Activated CD8-positive, alpha-beta memory T cell treated with anti-CD3 and anti-CD28 coated beads, Interleukin-2, amount 50 U/mL, for 24 hours (primary cell): ENCODE measurements around the gene MYO1B.

Experiments used
- DNase-seq: peaks from one replicate; pipeline ENCODE4 v3.0.0-alpha.2; 2020; ENCODE audit errors: extremely low read depth

The MYO1B gene

DNA sequence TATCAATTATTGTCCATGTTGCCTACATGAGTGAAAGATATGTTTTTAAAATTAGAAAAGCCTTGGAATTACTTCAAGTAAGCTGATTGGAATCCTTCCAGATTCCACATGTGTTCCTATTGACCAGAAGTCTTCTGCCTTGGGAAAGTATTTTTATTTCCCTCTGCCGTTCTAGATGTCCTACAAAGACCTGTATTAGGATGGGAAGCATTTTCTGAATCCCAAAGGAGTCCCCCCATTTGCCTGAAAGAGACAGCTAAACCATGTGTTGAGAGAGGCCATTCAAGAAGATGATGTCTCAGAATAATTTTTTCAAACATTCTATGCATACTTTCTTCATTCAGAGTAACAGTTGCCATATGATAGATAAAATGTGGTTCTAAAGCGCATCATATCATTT is 19.0 kb upstream of the MYO1B start:
- DNase-seq, result no peak

DNA sequence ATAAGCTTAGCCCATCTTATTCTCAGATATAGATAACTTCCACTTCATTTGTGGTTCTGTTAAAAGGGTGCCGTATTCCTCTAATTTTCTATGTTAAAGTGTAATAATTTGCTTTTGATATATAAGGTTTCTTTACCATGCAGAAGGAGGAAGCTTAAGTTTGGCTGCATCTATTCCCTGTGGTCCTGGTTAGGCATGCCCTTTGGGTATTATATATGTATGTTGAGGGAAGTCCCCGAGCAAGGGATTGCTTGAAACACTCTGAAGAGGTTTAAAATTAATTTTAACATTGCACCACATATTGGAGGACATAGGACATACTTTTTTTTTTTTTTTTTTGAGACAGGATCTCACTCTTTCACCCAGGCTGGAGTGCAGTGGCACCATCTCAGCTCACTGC is 16.9 kb upstream of the MYO1B start:
- no peak for DNase-seq

DNA sequence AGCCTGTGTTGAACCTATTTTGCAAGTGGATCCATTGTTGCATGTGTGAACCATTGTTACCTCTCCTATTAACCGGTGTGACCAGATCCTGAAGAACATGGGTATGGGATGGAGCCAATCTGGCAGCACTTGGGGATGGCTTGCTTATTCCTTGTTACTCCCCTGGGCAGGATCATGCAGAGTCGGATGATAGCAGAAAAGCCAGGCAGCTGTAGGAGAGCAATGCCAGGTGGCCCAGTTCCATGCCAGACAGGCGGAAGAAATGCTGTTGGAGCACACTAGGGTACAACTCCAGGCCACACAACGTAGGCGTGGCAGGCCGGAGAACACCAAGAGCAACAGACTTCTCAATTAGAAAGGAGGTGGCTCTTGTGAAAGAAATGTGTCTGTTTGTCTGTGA is 16.3 kb upstream of the MYO1B start:
- DNase-seq, result no peak

DNA sequence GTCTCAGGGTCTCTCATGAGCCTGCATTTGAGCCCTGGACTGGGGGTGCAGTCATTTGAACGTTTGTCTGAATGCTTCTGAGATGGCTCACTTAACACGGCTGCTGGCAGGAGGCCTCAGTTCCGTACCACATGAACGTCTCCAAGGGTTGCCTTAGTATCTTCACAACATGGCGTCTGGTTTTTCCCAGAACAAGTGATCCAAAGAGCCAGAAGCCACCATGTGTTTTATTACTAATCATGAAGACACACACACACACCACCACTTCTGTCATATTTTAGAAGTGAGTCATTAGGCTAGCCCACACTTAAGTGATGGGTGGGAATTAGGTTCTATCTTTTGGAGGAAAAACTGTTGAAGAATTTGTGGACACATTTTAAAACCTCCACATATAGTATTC is 15.0 kb upstream of the MYO1B start:
- DNase-seq, result no peak

DNA sequence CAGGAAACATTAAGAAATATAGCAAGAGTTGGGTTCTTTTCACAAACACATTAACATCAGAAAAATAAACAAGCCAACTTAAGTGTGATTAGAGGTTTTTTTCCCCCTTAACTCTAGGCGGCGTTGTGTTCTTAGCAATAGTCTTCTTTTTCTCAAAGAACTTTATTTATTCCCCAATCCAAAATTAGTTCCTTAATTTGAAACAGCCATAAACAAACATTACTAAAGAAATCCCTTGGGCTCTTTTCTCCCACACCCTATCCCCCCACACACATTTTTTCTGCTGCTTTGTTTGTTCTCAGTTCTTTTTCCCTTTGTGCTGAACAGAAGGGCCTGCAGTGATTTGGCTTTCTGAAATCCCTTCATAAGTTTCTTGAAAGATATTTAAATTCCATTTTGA is 13.2 kb upstream of the MYO1B start:
- no peak for DNase-seq

DNA sequence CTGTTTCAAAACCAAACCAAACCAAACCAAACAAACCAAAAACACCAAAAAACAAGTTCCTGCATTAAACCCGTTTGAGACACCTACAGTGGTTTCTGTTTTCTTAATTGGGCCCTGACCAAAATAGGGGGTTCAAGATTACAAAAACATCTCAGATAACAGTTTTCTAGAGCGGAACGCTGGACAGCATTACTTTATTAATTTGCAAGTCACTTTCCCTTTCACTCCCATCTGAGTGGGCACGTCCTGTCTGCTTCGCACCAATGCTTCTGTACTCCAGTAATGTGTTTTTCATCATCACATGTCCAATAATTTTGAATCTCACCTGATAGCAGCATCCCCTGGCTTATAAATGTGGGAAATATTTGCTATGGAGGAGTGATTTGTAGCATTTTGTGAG is 11.7 kb upstream of the MYO1B start:
- DNase-seq, result no peak

DNA sequence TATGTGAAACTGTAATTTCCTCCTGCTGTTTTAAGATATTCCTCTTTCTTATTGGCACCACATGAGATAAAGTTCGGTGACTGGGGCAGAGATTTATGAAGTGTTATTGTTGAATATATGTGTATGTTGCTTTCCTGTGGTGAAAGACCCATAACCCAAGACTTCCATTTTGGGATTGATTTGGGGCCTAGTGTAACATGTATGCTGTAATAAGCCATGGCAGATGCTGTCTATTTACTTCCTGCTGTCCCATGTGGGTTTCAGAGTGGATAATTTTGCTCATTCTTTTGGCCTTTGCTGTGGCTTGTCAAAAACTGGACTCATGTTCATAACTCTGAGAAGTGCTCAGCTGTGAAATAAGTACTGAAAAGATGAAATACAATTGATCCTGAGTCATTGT is 10.8 kb upstream of the MYO1B start:
- DNase-seq, result no peak

DNA sequence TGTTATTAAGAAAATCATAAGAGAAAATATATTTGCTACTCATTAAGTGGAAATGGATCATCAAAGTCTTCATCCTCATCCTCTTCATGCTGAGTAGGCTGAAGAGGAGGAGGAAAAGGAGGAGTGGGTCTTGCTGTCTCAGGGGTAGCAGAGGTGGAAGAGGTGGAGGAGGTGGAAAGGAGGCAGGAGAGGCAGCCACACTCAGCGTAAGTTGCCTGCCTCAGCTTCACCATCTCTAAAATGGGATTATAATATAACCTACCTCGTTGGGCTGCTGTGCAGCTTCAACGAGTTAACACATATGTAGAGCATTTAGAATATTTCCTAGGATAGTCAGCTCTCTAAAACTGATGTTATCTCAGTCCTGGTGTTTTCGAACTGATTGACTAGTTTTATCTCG is 4.3 kb upstream of the MYO1B start:
- no peak for DNase-seq

DNA sequence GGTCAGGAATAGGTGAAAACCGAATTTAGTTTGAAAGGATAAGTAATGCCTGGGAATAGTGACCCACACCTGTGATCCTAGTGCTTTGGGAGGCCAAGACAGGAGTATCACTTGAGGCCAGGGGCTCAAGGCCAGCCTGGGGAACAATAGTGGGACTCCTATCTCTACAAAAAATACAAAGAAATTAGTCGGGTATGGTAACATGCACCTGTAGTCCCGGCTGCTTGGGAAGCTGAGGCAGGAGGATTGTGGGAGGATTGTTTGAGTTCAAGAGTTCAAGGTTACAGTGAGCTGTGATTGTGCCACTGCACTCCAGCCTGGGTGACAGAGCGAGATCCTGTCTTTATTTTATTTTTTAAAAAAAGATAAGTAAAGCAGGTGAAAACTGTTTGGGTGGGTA is 3.8 kb upstream of the MYO1B start:
- DNase-seq, result no peak

DNA sequence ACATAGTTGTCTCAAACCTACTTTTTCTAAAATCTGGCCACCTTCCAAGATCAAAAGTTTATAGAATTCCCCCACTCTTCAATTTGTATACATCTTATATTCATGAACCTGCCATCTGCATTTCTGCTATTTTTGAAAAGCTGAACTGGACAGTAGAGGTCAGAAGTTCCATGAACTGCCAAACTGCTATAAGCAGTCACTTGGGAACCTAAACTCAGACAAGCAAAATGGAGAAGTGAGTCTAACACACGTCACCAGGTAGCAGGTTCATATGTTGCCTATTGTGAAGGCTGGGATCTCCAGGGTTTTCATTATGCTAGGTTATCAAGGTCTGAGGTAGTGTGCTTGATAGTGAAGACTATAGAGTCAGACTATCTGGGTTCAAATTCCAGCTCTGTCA is 2.0 kb upstream of the MYO1B start:
- DNase-seq, result no peak

DNA sequence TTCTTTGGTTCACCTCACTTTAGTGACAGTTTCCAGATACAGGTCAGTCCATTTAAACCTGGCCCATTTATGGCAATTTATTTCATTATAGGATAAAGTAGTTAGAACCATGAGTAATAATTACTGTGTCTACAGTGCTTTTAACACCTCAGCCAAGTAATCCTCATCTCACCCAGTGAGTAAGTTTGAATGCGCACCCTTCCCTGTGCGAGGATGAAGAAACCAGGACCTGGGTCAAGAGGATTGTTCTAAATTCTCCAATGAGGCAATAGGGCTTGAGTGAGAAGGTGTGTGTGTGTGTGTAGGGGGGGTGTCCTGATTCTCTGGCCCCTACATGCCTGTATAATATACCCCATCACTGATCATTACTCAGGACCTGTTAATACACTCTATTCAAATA is 854 bp upstream of the MYO1B start:
- DNase-seq, result no peak

DNA sequence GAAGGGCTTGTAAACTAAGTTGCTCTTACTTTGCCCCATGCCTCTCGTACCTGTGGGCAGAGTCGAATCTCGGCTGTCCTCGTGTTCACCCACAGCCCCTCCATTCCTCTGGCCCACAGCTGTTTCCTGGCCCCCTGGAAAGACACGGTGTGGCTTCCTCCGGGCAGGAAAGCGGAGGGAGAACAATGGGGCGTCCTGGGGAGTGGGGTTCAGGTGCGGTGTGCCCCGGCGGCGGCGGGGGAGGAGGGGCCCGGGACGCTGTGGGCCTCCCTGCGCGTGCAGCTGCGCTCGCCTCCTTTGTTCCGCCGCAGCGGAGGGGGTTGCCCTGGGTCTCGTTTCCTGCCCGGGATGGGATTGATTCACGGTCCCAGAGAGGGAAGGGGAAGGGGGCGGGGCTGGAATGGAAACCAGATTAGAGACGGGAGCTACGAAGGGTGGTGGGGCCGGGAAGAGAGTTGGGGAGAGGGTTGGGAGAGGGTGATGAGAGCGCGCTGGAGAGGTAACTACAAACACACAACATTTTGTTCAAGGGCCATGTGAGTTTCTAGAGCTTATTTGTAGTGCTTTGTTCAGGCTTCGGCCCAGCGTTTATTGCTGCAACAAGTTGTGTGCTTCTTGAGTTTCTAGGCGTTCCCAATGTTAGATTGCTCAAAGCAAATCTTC is 796 bp downstream of the MYO1B start:
- DNase-seq, result no peak

DNA sequence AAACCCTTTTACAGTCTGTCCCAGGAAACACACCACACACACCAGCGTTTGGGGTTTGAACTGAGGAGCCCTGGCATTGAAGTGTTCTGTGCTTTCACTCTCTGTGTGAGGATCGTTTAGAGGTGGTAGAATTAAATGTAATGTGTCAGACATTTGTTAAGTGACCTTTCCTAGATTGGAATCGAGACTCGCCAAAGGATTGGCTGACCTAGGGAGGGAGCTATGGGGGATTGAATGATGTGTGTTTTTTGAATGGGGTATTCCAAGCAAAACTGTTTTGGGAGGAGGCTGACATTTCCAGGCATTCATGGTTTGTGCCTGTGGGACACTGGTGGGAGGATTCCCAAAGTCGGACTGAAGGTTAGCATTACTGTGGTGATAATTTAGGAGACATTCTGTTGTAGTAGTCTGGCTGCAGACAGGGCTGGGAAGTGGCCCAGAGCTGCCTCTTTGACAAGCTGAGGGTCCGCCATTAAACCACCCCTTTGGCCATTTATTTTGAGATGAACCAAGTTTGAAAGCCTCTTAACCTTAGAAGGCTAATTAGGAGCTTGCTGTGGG is 1.7 kb downstream of the MYO1B start:
- no peak for DNase-seq

DNA sequence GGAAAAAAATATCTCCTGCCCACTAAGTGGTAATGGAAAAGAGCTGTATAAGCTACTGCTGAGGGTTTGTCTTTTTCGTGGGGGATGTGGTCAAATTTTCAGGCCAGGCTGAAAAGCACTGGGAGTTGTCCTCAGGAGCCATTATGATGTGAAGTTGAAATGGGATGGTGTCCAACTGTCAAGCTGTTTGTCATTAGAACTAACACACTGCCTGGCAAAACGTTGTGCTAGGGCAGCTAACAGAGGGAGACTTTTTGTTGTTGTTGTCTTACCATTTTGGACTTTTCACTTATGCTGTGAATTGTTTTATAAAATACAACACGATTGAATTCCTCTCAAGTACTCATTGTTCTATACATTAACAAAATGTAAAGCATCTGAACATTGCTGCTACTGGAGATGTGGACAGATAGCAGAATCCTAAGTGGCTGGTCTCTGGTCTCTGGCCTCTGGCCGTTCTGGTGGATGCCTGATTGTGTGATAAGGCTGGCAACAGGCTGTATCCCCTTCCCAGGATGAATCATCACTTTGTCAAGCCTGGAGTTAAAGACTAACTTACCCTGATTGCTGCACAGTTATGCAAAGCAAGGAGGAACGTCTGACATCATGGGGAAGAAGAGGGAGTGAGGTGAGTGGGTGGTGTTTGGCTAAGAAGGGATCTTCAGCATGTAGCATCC is 2.3 kb downstream of the MYO1B start:
- no peak for DNase-seq

DNA sequence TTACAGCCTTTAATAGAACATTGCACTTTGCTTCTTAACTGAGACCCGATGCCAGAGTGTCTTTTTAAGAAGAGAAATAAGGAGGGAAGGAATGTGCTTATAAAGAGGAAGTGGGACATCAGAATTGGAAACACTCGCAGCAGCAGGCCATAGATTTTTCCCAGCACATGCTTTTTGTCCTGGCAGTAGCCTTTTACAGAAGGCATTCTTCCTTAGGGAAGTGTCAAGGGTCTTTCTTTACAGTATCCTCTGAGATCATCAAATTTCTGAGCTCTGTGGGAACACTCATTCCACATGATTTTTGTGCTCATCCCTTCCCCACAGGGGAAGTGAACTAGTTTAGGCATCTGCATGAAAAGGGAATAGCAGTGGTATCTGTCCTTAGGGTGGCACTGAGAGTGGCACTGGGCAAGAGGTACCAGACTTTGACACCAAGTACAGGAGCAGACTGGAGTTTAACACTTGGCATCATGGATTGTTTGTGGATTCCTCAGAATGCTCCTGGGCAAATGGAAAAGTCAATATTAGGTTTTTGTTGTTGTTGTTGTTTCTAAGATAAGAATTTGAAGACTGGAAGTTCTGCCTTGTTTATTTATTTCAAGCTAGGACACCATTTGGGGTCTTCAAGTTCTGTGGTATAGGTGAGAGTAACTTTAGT is 4.1 kb downstream of the MYO1B start:
- DNase-seq, result no peak

DNA sequence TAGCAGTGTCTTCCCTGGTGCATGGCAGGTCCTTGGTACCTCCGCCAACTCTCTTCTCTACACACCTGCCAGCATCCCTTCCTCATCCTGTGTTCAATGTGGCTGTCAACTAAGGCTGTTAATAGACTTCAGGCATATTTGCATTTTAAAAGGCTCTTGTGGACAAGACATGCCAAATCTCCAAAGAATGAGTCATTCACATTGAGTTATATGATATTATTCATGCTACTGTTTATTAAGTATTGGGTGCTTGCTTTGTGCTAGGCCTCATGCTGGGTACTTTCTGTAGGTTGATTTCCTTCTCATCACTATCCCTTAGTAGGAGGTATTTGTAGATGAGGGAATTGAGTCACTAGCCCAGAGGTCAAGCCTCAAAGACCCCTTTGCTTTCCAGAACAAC is 5.2 kb downstream of the MYO1B start:
- DNase-seq, result no peak

DNA sequence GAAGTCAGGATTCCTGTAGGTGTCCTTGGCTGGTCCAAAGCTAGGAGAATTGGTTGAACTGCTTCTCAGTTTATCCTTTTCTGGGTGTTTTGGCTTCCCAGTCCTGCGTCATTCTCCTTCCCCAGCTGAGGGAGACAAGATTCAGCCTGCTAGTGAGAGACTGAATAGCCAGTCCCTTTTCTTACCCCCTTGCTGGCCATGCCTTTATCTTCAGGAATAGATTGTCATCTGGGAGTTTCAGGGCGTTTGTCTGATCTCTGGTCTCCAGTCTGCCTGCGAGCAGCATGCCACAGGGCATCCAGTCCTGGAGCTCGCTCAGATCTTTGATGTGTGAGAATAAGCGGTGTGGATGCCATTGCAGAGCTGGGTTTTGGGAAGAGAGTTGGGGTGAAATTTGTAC is 5.8 kb downstream of the MYO1B start:
- no peak for DNase-seq

DNA sequence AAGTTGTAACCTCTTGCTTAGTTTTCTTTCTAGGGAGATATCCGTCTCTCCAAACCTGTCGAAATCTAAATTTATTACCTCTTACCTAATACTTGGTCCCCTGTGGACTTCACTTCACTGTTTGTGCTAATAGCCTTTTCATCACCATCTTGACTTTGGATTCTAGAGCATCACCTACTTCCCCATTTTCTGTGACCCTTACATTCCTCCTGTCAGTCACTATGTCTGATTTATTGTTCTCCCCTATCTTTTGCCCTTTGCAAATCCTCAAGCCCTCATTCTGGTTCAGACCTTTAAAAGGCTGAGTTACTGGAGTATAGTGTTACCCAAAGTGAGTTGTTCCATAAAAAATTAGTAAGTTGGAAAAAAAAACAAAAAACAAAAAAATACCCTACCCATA is 7.5 kb downstream of the MYO1B start:
- DNase-seq, result no peak

DNA sequence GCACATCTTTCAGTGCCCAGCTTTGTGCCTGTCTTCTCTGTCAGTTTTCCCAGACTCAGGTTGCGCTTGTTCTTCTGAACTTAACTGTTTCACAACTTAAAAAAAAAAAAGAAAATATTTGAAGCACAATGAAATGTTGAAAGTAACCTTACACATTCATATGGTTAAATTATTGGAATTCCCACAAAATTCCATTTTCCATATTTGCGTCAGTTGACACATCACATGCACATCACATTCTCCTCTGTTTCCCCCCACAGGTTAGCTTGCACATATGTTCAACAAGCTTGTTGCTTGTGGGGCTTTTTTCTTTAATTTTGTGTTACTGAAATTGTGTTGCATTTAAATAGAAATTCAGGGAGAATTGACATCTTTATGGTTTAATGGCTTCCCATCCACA is 8.3 kb downstream of the MYO1B start:
- no peak for DNase-seq

DNA sequence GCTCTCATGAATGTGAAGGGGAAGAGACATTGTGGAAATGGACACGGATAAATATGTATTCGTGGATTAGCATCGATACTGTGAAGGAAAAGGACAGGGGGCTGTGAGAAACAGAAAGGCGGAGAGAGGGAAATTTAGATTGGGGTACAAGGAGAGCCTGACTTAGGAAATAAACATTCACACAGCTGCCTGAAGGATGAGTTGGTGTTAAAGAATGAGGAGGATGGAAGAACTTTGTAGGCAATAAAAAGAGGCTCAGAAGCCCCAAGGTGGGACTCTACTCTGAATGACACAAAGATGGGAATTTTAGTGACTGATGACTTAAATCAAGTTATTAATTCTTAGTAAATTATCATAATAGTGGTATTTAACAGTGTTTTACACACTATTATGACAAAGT is 10.1 kb downstream of the MYO1B start:
- no peak for DNase-seq

DNA sequence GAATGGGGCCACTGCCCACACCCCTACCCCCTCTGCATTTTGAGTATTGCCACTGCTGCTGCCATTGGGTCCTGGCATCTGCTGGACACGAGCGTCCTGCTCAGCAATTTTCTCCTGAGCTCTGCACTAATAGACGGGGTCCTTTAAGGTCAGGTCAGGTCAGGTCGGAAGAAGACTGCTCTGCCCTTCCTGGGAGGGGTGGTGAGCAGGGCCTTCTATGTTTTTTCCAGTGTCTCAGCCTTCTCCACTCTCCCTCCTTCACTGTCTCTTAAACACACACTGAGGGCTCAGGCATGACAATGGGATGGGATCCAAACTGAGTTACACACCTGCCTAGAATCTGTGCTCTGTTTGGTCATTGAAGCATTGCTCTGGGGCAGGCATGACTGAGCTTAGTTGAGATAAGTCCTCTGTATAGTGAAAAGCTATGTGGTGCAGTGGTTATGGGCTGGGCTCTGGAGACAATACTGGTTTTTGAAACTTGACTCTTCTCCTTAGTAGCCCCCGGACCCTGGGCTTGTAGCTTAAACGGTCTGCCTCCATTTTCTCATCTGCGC is 10.6 kb downstream of the MYO1B start:
- no peak for DNase-seq

DNA sequence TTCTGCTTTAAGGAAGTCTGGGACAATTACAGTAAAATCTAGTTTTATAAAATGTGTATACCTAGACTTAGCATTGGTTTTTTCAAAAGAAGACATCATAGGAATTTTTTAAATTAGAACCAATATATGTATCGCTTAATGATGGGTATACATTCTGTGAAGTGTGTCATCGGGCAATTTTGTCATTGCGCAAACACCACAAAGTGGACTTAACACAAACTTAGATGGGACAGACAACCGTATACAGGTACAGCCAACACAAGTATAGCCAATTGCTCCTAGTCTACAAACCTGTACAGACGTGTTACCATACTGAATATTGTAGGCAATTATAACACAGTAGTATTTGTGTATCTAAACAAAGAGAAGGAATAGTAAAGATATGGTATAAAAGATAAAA is 12.7 kb downstream of the MYO1B start:
- DNase-seq, result no peak

DNA sequence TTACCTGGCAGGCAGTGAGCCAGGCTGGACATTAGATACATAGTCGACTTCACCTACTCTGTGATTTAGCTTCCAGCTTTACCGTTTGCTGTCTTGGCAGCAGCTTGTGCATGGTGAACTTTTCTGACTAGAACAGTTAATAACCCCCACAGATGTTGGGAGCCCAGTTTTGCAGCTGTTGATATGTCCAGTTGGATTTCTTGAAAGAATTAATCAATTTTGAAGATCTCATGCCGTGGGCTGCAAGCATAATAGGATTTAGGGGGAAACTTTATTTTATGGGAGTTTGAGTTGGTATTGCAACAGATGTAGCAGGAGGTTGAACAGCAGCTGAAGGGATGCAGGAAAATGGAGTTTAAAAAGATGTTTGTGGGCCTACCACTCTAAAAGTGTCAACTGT is 13.8 kb downstream of the MYO1B start:
- no peak for DNase-seq
